Activated T-cell treated with anti-CD3 and anti-CD28 coated beads for 48 hours (primary cell): ENCODE data around the gene CT83.

Source experiments
- DNase-seq: peaks from one replicate; pipeline ENCODE4 v3.0.0-alpha.2; 2020; ENCODE audit warnings: low read depth

CT83 gene, protein sequence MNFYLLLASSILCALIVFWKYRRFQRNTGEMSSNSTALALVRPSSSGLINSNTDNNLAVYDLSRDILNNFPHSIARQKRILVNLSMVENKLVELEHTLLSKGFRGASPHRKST

GRCh38 chrX:116462822-116463221 is at the start of gene CT83:
Gene CT83 (minus strand): TSS chrX:116462976. CDS start chrX:116462856, 120 bp downstream.
- DNase-seq, result no peak

DNA sequence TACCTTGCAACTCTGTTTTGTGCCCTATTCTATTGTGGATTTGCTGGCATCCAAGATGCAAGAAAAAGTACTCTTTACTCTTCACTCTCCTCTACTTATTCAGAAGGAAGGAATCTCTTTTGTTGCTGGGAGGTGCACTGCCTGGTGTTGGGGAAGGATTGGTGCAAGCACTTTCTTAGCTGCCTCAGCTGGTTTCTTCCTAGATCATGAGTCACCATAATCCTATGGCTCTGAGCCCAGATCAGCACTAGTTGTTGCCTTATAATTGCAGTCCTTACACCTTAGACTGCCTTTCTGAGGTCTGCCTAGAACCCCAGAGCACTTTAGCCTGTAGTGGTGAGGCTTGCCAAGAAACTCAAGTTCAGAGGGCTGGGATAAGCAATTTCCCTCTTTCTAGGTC is 37.0 kb upstream of the CT83 start:
- no peak for DNase-seq

- no peak for DNase-seq
Observed at GRCh38 chrX:116493271-116493670, 30.5 kb upstream of the CT83 start.

DNA sequence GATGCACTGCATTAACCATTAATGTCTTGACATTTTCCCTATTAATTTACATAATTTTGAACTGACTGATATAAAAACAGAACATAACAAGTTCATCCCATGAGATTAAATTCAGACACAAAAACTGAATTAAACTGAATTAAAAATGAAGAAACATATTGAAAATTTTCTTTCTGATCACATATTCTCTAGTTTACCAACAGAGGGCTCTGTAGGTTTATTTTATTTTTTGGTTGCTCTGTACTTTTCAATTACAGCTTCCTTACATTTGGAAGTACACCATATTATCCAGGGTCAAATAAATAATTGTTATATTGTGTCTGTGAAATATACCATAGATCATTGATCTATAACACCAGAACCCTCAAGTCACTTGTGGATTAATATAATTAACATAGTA is 27.3 kb upstream of the CT83 start:
- no peak for DNase-seq

DNA sequence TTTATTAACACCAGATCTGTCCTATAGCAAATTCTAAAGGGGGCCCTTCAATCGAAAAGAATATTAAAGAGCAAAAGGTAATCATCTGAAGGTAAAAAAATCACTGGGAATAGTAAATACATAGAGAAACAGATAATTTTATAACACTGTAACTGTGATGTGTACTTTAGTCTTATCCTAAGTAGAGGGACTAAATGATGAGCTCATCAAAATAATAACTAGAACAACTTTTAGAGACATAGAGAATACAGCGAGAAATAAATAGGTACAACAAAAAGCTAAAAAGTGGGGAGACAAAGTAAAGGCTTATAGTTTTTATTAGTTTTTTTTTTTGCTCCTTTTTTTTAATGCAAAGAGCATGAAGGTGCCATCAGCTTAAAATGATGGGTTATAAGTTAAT is 17.3 kb upstream of the CT83 start:
- no peak for DNase-seq

- DNase-seq, result no peak
Observed at GRCh38 chrX:116449156-116449555, 13.6 kb downstream of the CT83 start.

- DNase-seq, result no peak
Observed at GRCh38 chrX:116436358-116436816, 26.4 kb downstream of the CT83 start, which contains the start of gene SLC6A14. Gene SLC6A14 (plus strand): TSS chrX:116436606. CDS start chrX:116436710, 104 bp downstream.

GRCh38 chrX:116435597-116435996 is 27.2 kb downstream of the CT83 start:
- no peak for DNase-seq

DNA sequence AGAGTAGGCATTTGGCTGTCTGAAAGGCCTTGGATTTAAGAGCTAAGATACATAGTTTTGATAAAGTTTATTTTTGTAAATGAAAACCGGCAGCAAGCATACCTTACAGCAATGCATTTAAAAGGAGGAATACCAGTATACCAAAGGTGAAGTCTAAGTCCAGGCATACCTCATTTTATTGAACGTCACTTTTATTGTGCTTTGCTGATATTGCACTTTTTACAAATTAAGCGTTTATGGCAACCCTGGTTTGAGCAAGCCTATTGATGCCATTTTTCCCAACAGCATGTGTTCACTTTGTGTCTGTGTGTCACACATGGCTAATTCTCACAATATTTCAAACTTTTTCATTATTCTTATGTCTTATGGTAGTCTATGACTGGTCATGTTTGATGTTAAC is 34.8 kb downstream of the CT83 start:
- DNase-seq, result no peak

- no peak for DNase-seq
Observed at GRCh38 chrX:116417968-116418367, 44.8 kb downstream of the CT83 start.

- DNase-seq, result no peak
Observed at GRCh38 chrX:116417214-116417613, 45.6 kb downstream of the CT83 start.

DNA sequence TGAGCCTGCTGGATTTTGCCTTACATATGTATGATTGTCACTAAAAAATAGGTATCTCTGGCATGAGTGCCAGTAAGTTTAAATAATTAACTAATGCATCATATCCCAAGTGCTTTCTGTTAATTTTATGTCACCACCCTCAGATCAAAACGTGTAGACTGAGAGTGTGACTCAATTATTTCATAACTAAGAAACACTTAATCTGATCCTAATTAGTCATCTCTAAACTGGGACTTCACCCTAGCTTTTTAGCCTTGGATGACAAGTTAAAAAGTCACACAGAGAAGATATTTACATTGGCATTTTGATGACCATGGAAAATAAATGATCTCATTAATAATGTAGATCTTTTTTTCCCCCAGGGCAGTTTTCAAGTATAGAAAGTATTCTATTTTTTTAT is 49.5 kb downstream of the CT83 start:
- DNase-seq, result no peak
